Adrenal gland (tissue), 12 donors: ENCODE data around the gene SERPINA5. TPM values are rescaled to one million over a fixed set of nuclear protein-coding genes. Genes with fewer than 3 reads are reported as not detected.

Experiments
- DNase-seq, 7 donors: peaks; one replicate each; pipeline ENCODE4 v3.0.0-alpha.2; 2019 to 2020
- H3K27ac ChIP-seq, 5 donors: fragments of 200-600 bp; sonication (generic) in 4 of 5; 1 replicate in 3 of 5; 2 replicates in 2 of 5; pipeline versions ENCODE4 v1.5.1 to v1.8.0; 2016 to 2020; ENCODE audit warnings: mild to moderate bottlenecking in 1 of 5
- H3K27me3 ChIP-seq: fragments of 200-600 bp; 2 replicates; pipeline ENCODE4 v1.8.0; 2021
- H3K36me3 ChIP-seq, 2 donors: fragments of 200-600 bp; replicated peaks in 1 of 2; 1 replicate in 1 of 2; 2 replicates in 1 of 2; pipeline versions ENCODE4 v1.5.1 to v1.8.0; 2018 to 2022
- H3K4me1 ChIP-seq, 2 donors: fragments of 200-600 bp; replicated peaks in 1 of 2; 1 replicate in 1 of 2; 2 replicates in 1 of 2; pipeline versions ENCODE4 v1.5.1 to v1.8.0; 2018 to 2021
- H3K4me3 ChIP-seq, 4 donors: fragments of 200-600 bp; sonication (generic) in 3 of 4; one replicate each; pipeline ENCODE4 v1.5.1; 2016 to 2018
- H3K9me3 ChIP-seq, 3 donors: fragments of 200-600 bp; sonication (generic) in 1 of 3; replicated peaks in 1 of 3; 1 replicate in 2 of 3; 2 replicates in 1 of 3; pipeline versions ENCODE4 v1.5.1 to v1.8.0; 2016 to 2021
- CTCF ChIP-seq, 6 experiments: fragments of 450-650 bp in 4 of 6; fragments of 200-600 bp in 2 of 6; sonication (generic) in 1 of 6; IDR thresholded peaks; 1 replicate in 5 of 6; 2 replicates in 1 of 6; pipeline versions ENCODE4 v1.5.1 to v1.8.0; 2016 to 2021; ENCODE audit warnings: antibody characterized with exemption in 6 of 6, mild to moderate bottlenecking in 2 of 6, moderate library complexity in 1 of 6
- POLR2A ChIP-seq, 2 donors: fragments of 450-650 bp; IDR thresholded peaks; one replicate each; pipeline ENCODE4 v1.6.1; 2017; ENCODE audit warnings: antibody characterized with exemption in 2 of 2, mild to moderate bottlenecking in 2 of 2, moderate library complexity in 1 of 2
- WGBS, 4 donors: extraction: QIAGEN DNeasy Blood & Tissue Kit in 2 of 4; methylation state at CpG; one replicate each; pipeline versions ENCODE4 v1.1.5 to v1.1.7; 2013 to 2017; 5-methylcytosine and 5-hydroxymethylcytosine counted together
- intact Hi-C, 2 donors: fragments of 100-400 bp; cut with DNase I; formaldehyde crosslinking; loops; one replicate each; pipeline versions ENCODE4 v1.14.1 to v1.15.0; 2022 to 2023
- polyA plus RNA-seq, 3 donors: library from polyadenylated mRNA; stranded (reverse); fragments of 200-250 nt in 2 of 3; fragments of 350-450 nt in 1 of 3; fragmentation: Illumina TruSeq in 1 of 3; extraction: RNeasy Lipid Tissue Mini Kit (QIAGEN cat#74804) in 1 of 3; gene quantifications; one replicate each; pipeline ENCODE4 v1.2.3, GENCODE V29; 2013 to 2014
- total RNA-seq, 9 donors: library from RNA; depleted of rRNA in 4 of 9; stranded (reverse); fragments of >200 nt in 4 of 9; fragments of 120-200 nt in 1 of 9; fragmentation: NEBNext Ultra II Directional in 1 of 9; extraction: Animal tissue kit (Norgen Biotek cat#: 25700) in 1 of 9; gene quantifications; one replicate each; pipeline versions ENCODE4 v1.1.0 to v1.2.4, GENCODE V29; 2013 to 2023
- donor health status: healthy with polysubstance abuse.
- donor health status: Bipolar disorder and iron deficiency.
- donor health status: DM: yes; HTN: yes; CAD: no.
- donor health status: DM: no; HTN: no; CAD: no.
- donor health status: DM: no; HTN: no; CAD: no.
- donor health status: DM: yes; HTN: yes; CAD: no.

The SERPINA5 gene
- total and polyA plus RNA-seq, 12 donors = 83.6 to 1,055 (median 515) TPM

DNA sequence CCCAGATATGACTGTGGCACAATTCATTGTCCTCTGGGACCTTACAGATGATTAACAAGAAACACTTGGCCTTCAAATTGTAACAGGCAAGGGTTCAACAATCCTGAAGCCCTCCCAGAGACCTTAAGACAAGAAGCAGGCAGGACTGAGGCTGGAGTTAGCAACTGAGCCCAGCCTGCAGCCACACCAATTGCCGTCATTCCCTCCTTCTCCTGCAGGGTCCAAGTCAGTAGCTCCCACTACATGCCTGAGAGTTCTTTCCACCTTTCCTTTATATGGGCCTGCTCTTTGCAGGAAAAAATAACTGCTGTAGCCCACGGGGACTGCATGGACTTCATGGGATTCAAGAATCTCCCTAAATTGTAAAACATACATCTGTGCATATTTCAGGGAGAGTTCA is 22.4 kb upstream of the SERPINA5 start:
- WGBS, 4 donors = 76 to 100% (median 90%) methylated on average over 1 to 2 of the region's 2 CpGs
- Histone ChIP-seq H3K4me3 (no peak overlapping the region), H3K36me3 (no peaks in the 10 kb centered on the region), H3K27me3 (no peaks in the 10 kb centered on the region), H3K9me3 (no peaks in the 10 kb centered on the region), H3K4me1 (no peaks in the 10 kb centered on the region), H3K27ac (no peak overlapping the region)
- TF ChIP-seq POLR2A (IDR thresholded peaks at IDR 0.05) (no peak), CTCF (IDR thresholded peaks at IDR 0.05) (no peak)
- no peak for DNase-seq
- intact Hi-C loops = no loop called here

GRCh38 chr14:94559638-94560290 is 21.5 kb upstream of the SERPINA5 start:
- Histone ChIP-seq H3K36me3 (no peaks in the 10 kb centered on the region), H3K27me3 (no peaks in the 10 kb centered on the region), H3K4me1 (no peaks in the 10 kb centered on the region), H3K9me3 (no peaks in the 10 kb centered on the region), H3K27ac (no peak overlapping the region), H3K4me3 (no peak overlapping the region)
- 78 to 85% (median 81%) methylated on average over 9 of the region's 9 CpGs for WGBS, 4 donors
- intact Hi-C loops = no loop called here
- no peak for DNase-seq
- TF ChIP-seq CTCF (IDR thresholded peaks at IDR 0.05) (no peak), POLR2A (IDR thresholded peaks at IDR 0.05) (no peak)

DNA sequence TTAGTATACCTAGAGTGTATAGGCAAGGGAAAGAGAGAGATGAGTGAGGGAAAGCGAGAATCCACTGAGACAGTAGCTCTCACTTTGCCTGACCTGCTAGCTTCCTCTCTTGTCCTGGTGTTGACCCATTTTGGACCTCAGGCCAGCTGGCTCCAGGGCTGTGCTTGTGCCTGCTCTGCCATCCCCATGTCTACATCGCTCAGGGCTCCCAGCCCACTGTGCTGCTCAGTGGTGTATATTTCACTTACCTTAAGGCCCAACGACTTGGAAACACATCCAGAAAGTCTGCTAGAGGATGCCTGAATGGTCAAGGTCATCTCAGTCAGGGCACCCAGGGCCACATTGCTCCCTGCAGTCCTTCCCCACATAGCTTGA is 20.9 kb upstream of the SERPINA5 start:
- Histone ChIP-seq H3K27ac (no peak overlapping the region), H3K4me3 (no peak overlapping the region), H3K27me3 (no peaks in the 10 kb centered on the region), H3K36me3 (no peaks in the 10 kb centered on the region), H3K4me1 (no peaks in the 10 kb centered on the region), H3K9me3 (no peaks in the 10 kb centered on the region)
- no peak for TF ChIP-seq POLR2A (IDR thresholded peaks at IDR 0.05)
- TF ChIP-seq CTCF (IDR thresholded peaks at IDR 0.05) = no peak
- no peak for DNase-seq
- WGBS, 4 donors = 62 to 75% (median 74%) methylated on average over 3 of the region's 3 CpGs
- intact Hi-C loops = no loop called here

GRCh38 chr14:94560751-94561655 is 20.2 kb upstream of the SERPINA5 start, which contains the start of gene SERPINA4:
SERPINA4 (plus strand) TSS chr14:94561442; CDS start chr14:94563483, 2,041 bp downstream.
- no peak for DNase-seq
- no peak within 1 kb of the TSS for H3K4me3 ChIP-seq
- H3K9me3 ChIP-seq = no peaks in the 10 kb centered on the region
- no peak within 1 kb of the TSS for H3K27ac ChIP-seq
- no peaks in the 10 kb centered on the region for H3K27me3 ChIP-seq
- H3K4me1 ChIP-seq = no peaks in the 10 kb centered on the region
- 85 to 88% (median 88%) methylated on average over 7 to 11 of the region's 11 CpGs for WGBS, 4 donors
- no peak for TF ChIP-seq CTCF (IDR thresholded peaks at IDR 0.05)
- no peak for TF ChIP-seq POLR2A (IDR thresholded peaks at IDR 0.05)
- intact Hi-C loops = no loop called here
- H3K36me3 ChIP-seq = no peaks in the 10 kb centered on the region
